Fibroblast of mammary gland (primary cell): ENCODE results near the gene SPACA5B.
"Not testable (repeated sequence)": the region's sequence is repeated elsewhere in the genome, so short reads cannot be mapped to it uniquely, and the experiment has no call there.

Experiments
- DNase-seq: peaks from one replicate; pipeline ENCODE4 v3.0.0-alpha.2; 2010; ENCODE audit warnings: low read depth
- H3K4me3 ChIP-seq: 2 replicates; pipeline ENCODE4 v1.5.1; 2011; ENCODE audit warnings: low read depth, mild to moderate bottlenecking, low read length, moderate library complexity; ENCODE audit not compliant: control insufficient read depth
- CTCF ChIP-seq: conservative IDR thresholded peaks from 2 replicates; pipeline ENCODE4 v1.5.1; 2011; ENCODE audit warnings: low read depth, low read length, inconsistent platforms; ENCODE audit not compliant: control insufficient read depth, insufficient read depth

The SPACA5B gene

GRCh38 chrX:48130326-48130725 lies at the start of gene SPACA5B:
Gene SPACA5B (plus strand): TSS chrX:48130626. CDS start chrX:48130688, 62 bp downstream.
- not testable (repeated sequence) for H3K4me3 ChIP-seq, DNase-seq

GRCh38 chrX:48083212-48083611 lies 47.2 kb upstream of the SPACA5B start:
- peak; percentile 61 for TF ChIP-seq CTCF
- DNase-seq, result peak; percentile 43
- no peak overlapping the region for H3K4me3 ChIP-seq

DNA sequence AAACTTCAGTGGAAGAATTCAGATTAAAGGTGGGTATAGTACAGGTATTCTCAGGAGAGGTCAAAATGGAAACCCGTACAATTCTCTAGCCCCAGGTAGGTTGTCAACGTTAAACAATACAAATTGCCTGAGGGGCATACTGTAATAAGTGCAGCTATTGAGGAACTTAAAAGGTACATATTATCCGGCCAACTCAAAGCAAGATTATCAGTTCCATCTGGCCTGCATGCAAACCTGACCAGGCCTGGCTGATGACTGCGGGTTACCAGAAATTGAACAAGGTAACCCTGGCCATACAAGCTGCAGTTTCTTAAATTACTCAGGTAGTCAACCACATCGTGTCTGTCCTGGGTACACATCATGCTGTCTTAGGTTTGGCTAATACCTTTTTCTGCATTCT lies 46.7 kb upstream of the SPACA5B start:
- no peak overlapping the region for H3K4me3 ChIP-seq
- no peak for DNase-seq
- no peak for TF ChIP-seq CTCF

DNA sequence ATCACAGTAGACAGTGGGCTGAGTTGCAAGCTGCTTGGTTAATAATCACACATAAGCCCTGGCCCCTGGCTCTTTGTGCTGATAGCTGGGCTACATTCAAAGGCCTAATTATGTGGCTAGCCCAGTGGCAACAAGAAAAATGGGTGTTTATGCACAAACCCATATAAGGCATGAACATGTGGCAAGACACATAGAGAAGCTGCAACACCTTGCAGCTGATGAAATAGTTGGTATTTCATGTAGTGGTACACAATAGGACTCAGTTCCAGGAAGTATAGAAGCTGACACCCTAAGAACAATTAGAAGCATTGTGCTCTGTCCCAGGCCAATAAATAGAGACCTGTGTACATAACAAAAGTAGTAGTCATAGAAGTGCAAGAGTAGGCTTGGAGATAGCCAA lies 44.3 kb upstream of the SPACA5B start:
- DNase-seq, result no peak
- TF ChIP-seq CTCF, result no peak
- no peak overlapping the region for H3K4me3 ChIP-seq

GRCh38 chrX:48090123-48090522 lies 40.3 kb upstream of the SPACA5B start:
- DNase-seq, result no peak
- TF ChIP-seq CTCF, result no peak
- H3K4me3 ChIP-seq, result no peak overlapping the region

GRCh38 chrX:48092558-48092957 lies 37.9 kb upstream of the SPACA5B start:
- DNase-seq, H3K4me3 ChIP-seq: not testable (repeated sequence)

- H3K4me3 ChIP-seq, result no peak overlapping the region
- TF ChIP-seq CTCF, result no peak
- no peak for DNase-seq
Observed at GRCh38 chrX:48101443-48101842, 29.0 kb upstream of the SPACA5B start.

DNA sequence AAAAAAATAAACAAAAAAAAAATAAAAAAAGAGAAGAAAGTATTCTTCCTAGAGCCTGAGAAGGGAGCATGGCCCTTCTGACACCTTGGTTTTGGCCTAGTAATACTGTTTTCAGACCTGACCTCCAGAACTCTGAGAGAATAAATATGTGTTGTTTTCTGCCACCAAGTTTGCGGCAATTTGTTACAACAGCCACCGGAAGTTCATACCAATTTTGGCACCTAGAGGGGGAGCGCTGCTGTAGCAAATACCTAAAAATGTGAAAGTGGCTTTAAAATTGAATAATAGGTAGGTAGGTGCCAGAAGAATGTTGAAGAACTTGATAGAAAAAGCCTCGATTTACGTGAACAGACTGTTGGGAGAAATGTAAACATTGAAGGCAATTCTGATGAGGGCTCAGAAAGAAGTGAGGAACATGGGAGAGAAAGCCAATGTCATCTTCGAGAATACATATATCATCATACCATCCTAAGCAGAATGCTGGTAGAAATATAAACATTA lies 27.5 kb upstream of the SPACA5B start:
- no peak for DNase-seq
- TF ChIP-seq CTCF, result no peak

More for the DNA sequence above, 27.5 kb upstream of the SPACA5B start:
- H3K4me3 ChIP-seq, result no peak overlapping the region
